ENCODE measurements around the gene TBC1D19. TPM values are rescaled to one million over a fixed set of nuclear protein-coding genes. Genes with fewer than 3 reads are reported as not detected.

Gene TBC1D19
- total RNA-seq, 1 donor from 2014 or later: 4.5 TPM

DNA sequence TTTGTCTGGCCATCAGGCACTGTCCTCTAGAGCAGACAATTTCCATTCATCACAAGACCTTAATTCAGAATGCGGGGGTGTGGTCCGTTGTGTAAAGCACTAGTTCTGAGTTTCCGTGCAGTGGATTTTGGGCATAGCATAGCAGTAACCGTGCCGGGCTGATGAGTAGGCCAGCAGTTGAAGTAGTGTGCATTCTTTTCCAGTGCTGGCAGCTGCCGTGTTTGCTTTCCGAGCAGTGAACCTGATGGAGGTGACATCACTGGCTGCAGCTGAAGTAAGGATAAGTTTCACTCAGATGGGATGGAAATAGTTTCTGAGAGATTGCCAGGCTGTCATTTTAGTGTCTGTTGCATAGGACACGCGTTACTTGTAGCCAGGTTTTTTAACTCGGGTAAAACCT is 169.7 kb downstream of the TBC1D19 start:
- DNase-seq (ENCODE audit: low spot score): no peak
- no peaks in the 10 kb centered on the region for H3K36me3 Mint-ChIP-seq (ENCODE audit: low read depth)
- intact Hi-C loops (cut with micrococcal nuclease): no loop called here
- H3K9me3 Mint-ChIP-seq: no peaks in the 10 kb centered on the region
- no peak overlapping the region for H3K4me3 Mint-ChIP-seq (ENCODE audit: low read depth)
- peaks cover 13% of the 10 kb centered on the region for H3K4me1 Mint-ChIP-seq (ENCODE audit: low read depth)
- peaks cover 9% of the 10 kb centered on the region for H3K27me3 Mint-ChIP-seq (ENCODE audit: low read depth)
- H3K27ac Mint-ChIP-seq: no peak overlapping the region

DNA sequence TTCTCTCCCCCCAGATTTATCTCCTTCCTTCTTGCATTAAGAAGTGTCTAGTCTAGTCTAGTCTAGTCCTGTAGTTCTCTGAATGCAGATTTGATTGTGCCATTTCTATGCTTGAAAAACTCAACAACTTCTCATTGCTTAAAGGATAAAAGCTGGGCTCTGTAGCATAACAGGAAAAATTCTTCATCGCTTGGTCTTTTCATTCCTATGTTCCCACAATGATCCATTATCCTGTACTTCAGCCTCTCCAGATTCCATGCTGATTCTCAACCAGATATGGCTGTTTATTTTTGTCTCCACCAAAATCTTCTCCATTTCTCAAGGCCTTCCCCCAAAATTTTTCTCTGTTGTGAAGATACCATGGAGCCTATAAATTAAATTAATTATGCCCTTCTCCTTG is 173.9 kb downstream of the TBC1D19 start:
- Mint-ChIP-seq H3K27me3 (ENCODE audit: low read depth) (peaks cover 4% of the 10 kb centered on the region), H3K36me3 (ENCODE audit: low read depth) (no peaks in the 10 kb centered on the region), H3K27ac (no peak overlapping the region), H3K4me3 (ENCODE audit: low read depth) (no peak overlapping the region), H3K9me3 (no peaks in the 10 kb centered on the region), H3K4me1 (ENCODE audit: low read depth) (peaks cover 3% of the 10 kb centered on the region)
- intact Hi-C loops (cut with micrococcal nuclease): no loop called here
- DNase-seq (ENCODE audit: low spot score): no peak

DNA sequence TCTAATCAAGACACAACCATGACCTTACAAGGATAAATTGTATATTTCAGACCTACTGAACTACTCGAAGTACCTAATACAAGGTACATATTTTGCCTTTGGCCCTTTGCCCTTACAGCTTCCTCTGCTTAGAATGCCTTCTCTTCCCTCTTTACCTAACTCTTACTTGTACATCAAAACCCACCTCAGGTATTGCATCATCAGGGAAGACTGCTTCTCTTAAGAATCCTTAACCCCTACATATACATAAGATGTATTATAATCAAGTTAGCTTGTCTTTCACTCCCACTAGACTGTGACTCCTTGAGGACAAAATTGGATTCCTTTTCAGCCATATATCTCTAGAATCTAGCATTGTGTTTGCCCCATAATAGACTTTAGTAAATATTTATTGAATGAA is 175.0 kb downstream of the TBC1D19 start:
- no peaks in the 10 kb centered on the region for H3K9me3 Mint-ChIP-seq
- no peak overlapping the region for H3K27ac Mint-ChIP-seq
- peaks cover 4% of the 10 kb centered on the region for H3K27me3 Mint-ChIP-seq (ENCODE audit: low read depth)
- no peak for DNase-seq (ENCODE audit: low spot score)
- no peak overlapping the region for H3K4me3 Mint-ChIP-seq (ENCODE audit: low read depth)
- peaks cover 3% of the 10 kb centered on the region for H3K4me1 Mint-ChIP-seq (ENCODE audit: low read depth)
- intact Hi-C loops (cut with micrococcal nuclease): no loop called here
- H3K36me3 Mint-ChIP-seq (ENCODE audit: low read depth): no peaks in the 10 kb centered on the region

DNA sequence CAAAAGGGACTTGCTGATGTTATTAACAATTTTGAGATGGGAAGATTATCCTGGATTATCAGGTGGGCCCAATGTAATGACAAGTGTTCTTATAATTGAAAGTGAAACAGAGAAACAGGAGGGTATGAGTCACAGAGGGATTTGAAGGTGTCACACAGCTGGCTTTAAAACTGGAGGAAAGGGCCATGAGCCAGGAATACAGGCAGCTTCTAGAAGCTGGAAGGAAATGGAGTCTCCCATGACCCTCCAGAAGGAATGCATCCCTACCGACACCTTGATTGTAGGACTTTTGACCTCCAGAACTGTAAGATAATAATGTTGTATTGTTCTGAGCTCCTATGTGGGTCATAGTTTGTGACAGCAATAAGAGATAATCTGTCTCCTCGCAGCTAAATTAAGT is 178.8 kb downstream of the TBC1D19 start:
- no peak overlapping the region for H3K27ac Mint-ChIP-seq
- intact Hi-C loops (cut with micrococcal nuclease): no loop called here
- no peak for DNase-seq (ENCODE audit: low spot score)
- H3K27me3 Mint-ChIP-seq (ENCODE audit: low read depth): peaks cover 6% of the 10 kb centered on the region
- no peaks in the 10 kb centered on the region for H3K9me3 Mint-ChIP-seq
- H3K36me3 Mint-ChIP-seq (ENCODE audit: low read depth): no peaks in the 10 kb centered on the region
- H3K4me1 Mint-ChIP-seq (ENCODE audit: low read depth): peaks cover 6% of the 10 kb centered on the region
- no peak overlapping the region for H3K4me3 Mint-ChIP-seq (ENCODE audit: low read depth)

DNA sequence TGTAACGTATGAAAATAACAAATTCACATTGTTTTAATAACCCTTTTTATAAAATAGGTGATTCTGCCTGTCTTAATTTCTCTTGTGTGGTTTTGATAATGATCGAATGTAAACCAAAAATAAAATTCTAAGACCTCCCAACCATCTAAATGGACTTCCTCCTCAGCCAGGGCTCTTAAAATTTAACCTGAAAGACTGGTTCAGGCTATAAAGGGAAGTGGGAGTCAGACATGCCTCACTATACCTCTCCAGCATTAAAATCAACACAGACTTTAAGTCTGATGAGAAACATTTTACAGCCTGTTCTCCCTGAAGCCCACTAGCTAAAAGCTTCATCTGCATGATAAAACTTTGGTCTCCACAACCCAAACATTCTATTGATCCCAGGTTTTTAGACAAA is 179.2 kb downstream of the TBC1D19 start:
- H3K27me3 Mint-ChIP-seq (ENCODE audit: low read depth): peaks cover 4% of the 10 kb centered on the region
- no peak for DNase-seq (ENCODE audit: low spot score)
- no peak overlapping the region for H3K4me3 Mint-ChIP-seq (ENCODE audit: low read depth)
- peaks cover 6% of the 10 kb centered on the region for H3K4me1 Mint-ChIP-seq (ENCODE audit: low read depth)
- H3K36me3 Mint-ChIP-seq (ENCODE audit: low read depth): no peaks in the 10 kb centered on the region
- no peaks in the 10 kb centered on the region for H3K9me3 Mint-ChIP-seq
- intact Hi-C loops (cut with micrococcal nuclease): no loop called here
- no peak overlapping the region for H3K27ac Mint-ChIP-seq

DNA sequence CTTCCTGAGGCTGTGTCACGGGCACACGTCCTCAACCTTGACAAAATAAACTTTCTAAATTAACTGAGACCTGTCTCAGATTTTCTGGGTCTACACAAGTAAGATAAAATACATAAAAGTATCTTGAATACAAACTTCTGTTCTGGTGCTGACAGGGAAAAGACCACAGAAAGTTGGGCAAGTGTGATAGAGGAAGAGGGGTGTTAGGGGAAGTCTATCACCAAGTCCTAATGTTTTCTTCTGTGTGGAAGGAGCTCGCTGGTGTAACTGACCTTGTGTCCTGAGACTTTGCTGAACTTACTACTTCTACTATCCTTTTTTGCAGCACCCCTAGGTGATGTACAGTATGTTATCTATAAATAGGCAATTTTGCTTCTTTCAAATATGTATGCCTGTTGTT is 179.8 kb downstream of the TBC1D19 start:
- H3K36me3 Mint-ChIP-seq (ENCODE audit: low read depth): no peaks in the 10 kb centered on the region
- no peak for DNase-seq (ENCODE audit: low spot score)
- H3K9me3 Mint-ChIP-seq: no peaks in the 10 kb centered on the region
- H3K4me3 Mint-ChIP-seq (ENCODE audit: low read depth): no peak overlapping the region
- intact Hi-C loops (cut with micrococcal nuclease): no loop called here
- peaks cover 3% of the 10 kb centered on the region for H3K27me3 Mint-ChIP-seq (ENCODE audit: low read depth)
- H3K27ac Mint-ChIP-seq: no peak overlapping the region
- H3K4me1 Mint-ChIP-seq (ENCODE audit: low read depth): peaks cover 6% of the 10 kb centered on the region

DNA sequence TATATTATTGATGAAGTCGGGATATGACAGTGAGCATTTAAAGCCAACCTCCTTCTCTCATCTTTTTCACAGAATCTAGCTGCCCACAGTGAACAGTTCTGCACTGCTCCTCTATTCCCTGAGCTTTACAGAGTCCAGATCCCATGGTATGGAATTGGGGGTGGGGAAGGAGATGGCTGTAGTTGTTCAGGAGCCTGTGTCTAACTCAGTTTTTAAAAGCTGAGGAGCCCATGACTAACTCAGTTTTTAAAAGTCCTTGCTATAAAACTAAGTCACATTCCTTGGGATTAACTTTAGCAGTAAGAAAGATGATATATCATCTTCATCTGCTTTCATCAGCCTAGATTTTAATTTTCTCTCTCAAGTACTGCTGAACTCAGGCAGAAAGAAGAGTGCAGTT is 180.3 kb downstream of the TBC1D19 start:
- H3K4me3 Mint-ChIP-seq (ENCODE audit: low read depth): no peak overlapping the region
- H3K9me3 Mint-ChIP-seq: no peaks in the 10 kb centered on the region
- H3K27me3 Mint-ChIP-seq (ENCODE audit: low read depth): peaks cover 3% of the 10 kb centered on the region
- H3K4me1 Mint-ChIP-seq (ENCODE audit: low read depth): peaks cover 6% of the 10 kb centered on the region
- H3K36me3 Mint-ChIP-seq (ENCODE audit: low read depth): no peaks in the 10 kb centered on the region
- no peak overlapping the region for H3K27ac Mint-ChIP-seq
- DNase-seq (ENCODE audit: low spot score): no peak
- intact Hi-C loops (cut with micrococcal nuclease): no loop called here

DNA sequence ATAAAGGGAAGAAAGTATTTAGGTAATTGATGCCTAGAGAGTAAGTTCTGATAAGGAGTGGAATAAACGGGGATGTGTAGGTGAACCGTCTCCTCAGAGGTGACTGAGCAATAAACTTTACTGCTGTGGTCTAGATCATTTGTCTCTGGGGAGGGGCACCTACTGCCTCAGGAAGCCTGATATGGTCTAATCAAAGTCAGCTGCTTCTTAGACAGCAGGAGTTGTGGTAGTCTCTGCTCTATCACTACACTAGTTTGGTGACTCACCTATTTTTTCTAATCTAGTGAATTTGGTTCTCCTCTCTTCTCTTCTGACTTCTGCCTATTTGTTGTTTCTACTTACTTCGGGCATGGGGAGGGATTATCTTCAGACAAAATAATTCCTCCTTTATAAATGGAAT is 181.6 kb downstream of the TBC1D19 start:
- no peak overlapping the region for H3K27ac Mint-ChIP-seq
- DNase-seq (ENCODE audit: low spot score): no peak
- no peaks in the 10 kb centered on the region for H3K9me3 Mint-ChIP-seq
- H3K4me3 Mint-ChIP-seq (ENCODE audit: low read depth): no peak overlapping the region
- H3K36me3 Mint-ChIP-seq (ENCODE audit: low read depth): no peaks in the 10 kb centered on the region
- peaks cover 6% of the 10 kb centered on the region for H3K4me1 Mint-ChIP-seq (ENCODE audit: low read depth)
- peaks cover 3% of the 10 kb centered on the region for H3K27me3 Mint-ChIP-seq (ENCODE audit: low read depth)
- intact Hi-C loops (cut with micrococcal nuclease): no loop called here

GRCh38 chr4:26766141-26766540 is 182.3 kb downstream of the TBC1D19 start:
- no peaks in the 10 kb centered on the region for H3K9me3 Mint-ChIP-seq
- H3K4me1 Mint-ChIP-seq (ENCODE audit: low read depth): peaks cover 6% of the 10 kb centered on the region
- H3K36me3 Mint-ChIP-seq (ENCODE audit: low read depth): no peaks in the 10 kb centered on the region
- peaks cover 3% of the 10 kb centered on the region for H3K27me3 Mint-ChIP-seq (ENCODE audit: low read depth)
- no peak overlapping the region for H3K27ac Mint-ChIP-seq
- DNase-seq (ENCODE audit: low spot score): no peak
- no peak overlapping the region for H3K4me3 Mint-ChIP-seq (ENCODE audit: low read depth)
- intact Hi-C loops (cut with micrococcal nuclease): no loop called here

DNA sequence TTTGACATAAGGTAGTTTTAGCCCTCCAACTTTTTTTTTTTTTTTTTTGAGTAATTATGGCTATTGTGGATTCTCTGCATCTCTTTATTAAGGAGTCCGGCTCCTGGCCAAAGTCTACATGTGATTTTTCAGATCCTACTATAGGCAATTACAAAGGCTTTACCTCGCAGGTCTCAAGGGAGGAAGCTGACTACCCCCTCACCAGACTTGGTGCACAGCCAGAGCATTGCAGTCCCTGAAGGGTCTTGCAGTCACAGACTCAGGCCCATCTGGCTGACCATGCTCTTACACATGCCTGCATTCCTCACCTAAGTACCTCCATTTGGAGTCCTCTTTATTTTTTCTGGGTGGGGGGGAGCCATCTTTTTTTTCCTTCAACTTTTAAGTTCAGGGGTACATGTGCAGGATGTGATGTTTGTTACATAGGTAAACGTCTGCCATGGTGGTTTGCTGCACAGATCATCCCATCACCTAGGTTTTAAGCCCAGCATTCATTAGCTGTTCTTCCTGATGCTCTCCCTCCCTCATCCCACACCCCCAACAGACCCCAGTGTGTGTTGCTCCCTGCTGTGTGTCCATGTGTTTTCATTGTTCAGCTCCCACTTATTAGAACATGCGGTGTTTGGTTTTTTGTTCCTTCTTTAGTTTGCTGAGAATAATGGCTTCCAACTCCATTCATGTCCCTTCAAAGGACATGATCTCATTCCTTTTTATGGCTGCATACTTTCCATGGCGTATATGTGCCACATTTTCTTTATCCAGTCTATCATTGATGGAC is 188.4 kb downstream of the TBC1D19 start:
- Mint-ChIP-seq H3K4me3 (ENCODE audit: low read depth) (no peak overlapping the region), H3K4me1 (ENCODE audit: low read depth) (no peaks in the 10 kb centered on the region), H3K9me3 (peaks cover 4% of the 10 kb centered on the region), H3K27ac (no peak overlapping the region), H3K36me3 (ENCODE audit: low read depth) (no peaks in the 10 kb centered on the region), H3K27me3 (ENCODE audit: low read depth) (no peaks in the 10 kb centered on the region)
- intact Hi-C loops (cut with micrococcal nuclease): no loop called here
- no peak for DNase-seq (ENCODE audit: low spot score)

- H3K4me1 Mint-ChIP-seq (ENCODE audit: low read depth): no peaks in the 10 kb centered on the region
- H3K4me3 Mint-ChIP-seq (ENCODE audit: low read depth): no peak overlapping the region
- H3K27ac Mint-ChIP-seq: no peak overlapping the region
- DNase-seq (ENCODE audit: low spot score): no peak
- H3K9me3 Mint-ChIP-seq: peaks cover 3% of the 10 kb centered on the region
- no peaks in the 10 kb centered on the region for H3K27me3 Mint-ChIP-seq (ENCODE audit: low read depth)
- H3K36me3 Mint-ChIP-seq (ENCODE audit: low read depth): no peaks in the 10 kb centered on the region
- intact Hi-C loops (cut with micrococcal nuclease): no loop called here
Observed at GRCh38 chr4:26779224-26779623, 195.3 kb downstream of the TBC1D19 start.

DNA sequence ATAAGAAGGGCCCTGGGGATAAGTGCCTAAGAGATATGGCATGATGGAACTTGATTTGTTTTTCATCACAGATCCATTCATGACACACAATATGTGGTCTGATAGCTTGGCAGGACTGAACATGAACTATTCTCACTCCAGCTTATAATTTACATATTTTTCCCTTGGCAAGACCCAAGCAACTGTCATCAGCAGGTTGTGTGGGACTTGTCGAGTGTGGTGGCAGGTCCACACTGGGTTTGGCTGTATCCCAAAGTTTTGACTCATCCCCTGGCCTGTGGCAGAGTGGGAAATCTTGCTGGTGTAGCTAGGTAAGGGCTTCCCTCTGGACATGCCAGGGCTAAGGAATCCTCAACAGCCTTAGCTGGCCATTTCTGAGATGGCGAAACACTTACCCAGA is 195.8 kb downstream of the TBC1D19 start:
- no peak for DNase-seq (ENCODE audit: low spot score)
- intact Hi-C loops (cut with micrococcal nuclease): no loop called here
- H3K36me3 Mint-ChIP-seq (ENCODE audit: low read depth): no peaks in the 10 kb centered on the region
- no peak overlapping the region for H3K4me3 Mint-ChIP-seq (ENCODE audit: low read depth)
- no peaks in the 10 kb centered on the region for H3K4me1 Mint-ChIP-seq (ENCODE audit: low read depth)
- H3K27ac Mint-ChIP-seq: no peak overlapping the region
- H3K27me3 Mint-ChIP-seq (ENCODE audit: low read depth): no peaks in the 10 kb centered on the region
- no peaks in the 10 kb centered on the region for H3K9me3 Mint-ChIP-seq

GRCh38 chr4:26780539-26780938 is 196.7 kb downstream of the TBC1D19 start:
- DNase-seq (ENCODE audit: low spot score): no peak
- Mint-ChIP-seq H3K27me3 (ENCODE audit: low read depth) (no peaks in the 10 kb centered on the region), H3K9me3 (no peaks in the 10 kb centered on the region), H3K36me3 (ENCODE audit: low read depth) (no peaks in the 10 kb centered on the region), H3K4me1 (ENCODE audit: low read depth) (no peaks in the 10 kb centered on the region), H3K27ac (no peak overlapping the region), H3K4me3 (ENCODE audit: low read depth) (no peak overlapping the region)
- intact Hi-C loops (cut with micrococcal nuclease): no loop called here
